ENCODE results near the gene EFHD1.

DNA sequence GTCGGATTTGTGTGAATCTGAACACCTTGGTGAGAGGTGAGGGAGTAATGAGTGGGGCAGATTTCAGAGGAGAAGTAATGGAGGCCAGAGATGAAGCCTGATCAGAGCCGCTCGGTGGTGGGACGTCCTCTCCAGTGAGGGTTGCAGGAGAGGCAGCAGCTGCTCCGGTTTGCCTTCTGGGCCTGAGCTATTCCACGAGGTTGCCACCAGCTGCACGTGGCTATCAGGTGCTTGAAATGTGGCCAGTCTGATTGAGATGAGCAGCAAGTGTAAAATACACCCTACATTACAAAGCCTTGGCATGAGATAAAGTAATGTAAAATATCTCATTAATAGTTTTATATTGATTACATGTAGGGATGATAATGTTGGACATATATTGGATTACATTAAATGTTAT, 10.8 kb upstream of the EFHD1 start:
- TF ChIP-seq, protein P1, sequence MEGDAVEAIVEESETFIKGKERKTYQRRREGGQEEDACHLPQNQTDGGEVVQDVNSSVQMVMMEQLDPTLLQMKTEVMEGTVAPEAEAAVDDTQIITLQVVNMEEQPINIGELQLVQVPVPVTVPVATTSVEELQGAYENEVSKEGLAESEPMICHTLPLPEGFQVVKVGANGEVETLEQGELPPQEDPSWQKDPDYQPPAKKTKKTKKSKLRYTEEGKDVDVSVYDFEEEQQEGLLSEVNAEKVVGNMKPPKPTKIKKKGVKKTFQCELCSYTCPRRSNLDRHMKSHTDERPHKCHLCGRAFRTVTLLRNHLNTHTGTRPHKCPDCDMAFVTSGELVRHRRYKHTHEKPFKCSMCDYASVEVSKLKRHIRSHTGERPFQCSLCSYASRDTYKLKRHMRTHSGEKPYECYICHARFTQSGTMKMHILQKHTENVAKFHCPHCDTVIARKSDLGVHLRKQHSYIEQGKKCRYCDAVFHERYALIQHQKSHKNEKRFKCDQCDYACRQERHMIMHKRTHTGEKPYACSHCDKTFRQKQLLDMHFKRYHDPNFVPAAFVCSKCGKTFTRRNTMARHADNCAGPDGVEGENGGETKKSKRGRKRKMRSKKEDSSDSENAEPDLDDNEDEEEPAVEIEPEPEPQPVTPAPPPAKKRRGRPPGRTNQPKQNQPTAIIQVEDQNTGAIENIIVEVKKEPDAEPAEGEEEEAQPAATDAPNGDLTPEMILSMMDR (IDR thresholded peaks at IDR 0.05; ENCODE audit: low read depth, low read length, poor library complexity, severe bottlenecking): no peak
- TF ChIP-seq EZH2phosphoT487 (IDR thresholded peaks at IDR 0.05; ENCODE audit: borderline replicate concordance, low read length): no peak

All from DOHH2 (cell line).